Activated CD8-positive, alpha-beta T cell treated with anti-CD3 and anti-CD28 coated beads, Interleukin-2, amount 10 ng/mL, durations not matched to agents 7 days and 5 days (primary cell): Measurements from ENCODE around the gene SLC29A4. TPM values are rescaled to one million over a fixed set of nuclear protein-coding genes. Genes with fewer than 3 reads are reported as not detected.
"Not testable (repeated sequence)": the region's sequence is repeated elsewhere in the genome, so short reads cannot be mapped to it uniquely, and the experiment has no call there.

ENCODE experiments used
- ATAC-seq: fragments of 150-1000 bp; cut with Tn5 transposase; one replicate; pipeline ENCODE4 v1.10.0; 2021; ENCODE audit warnings: moderate library complexity
- CTCF ChIA-PET: fragments of 350-600 bp; sonication (Branson Sonifier 250); formaldehyde crosslinking; loops from one replicate; lab custom pipeline; 2021; ENCODE audit warnings: antibody characterized with exemption; lab: Charles Lee
- POLR2A ChIA-PET: fragments of 350-600 bp; sonication (Branson Sonifier 250); formaldehyde crosslinking; loops from one replicate; lab custom pipeline; 2021; ENCODE audit warnings: antibody characterized with exemption; lab: Charles Lee
- DNase-seq: peaks from one replicate; pipeline ENCODE4 v3.0.0-alpha.2; 2020
- H3K27ac Mint-ChIP-seq: one replicate; pipeline ENCODE4 v1.8.0; 2021; ENCODE audit warnings: mild to moderate bottlenecking, mixed read lengths
- H3K27me3 Mint-ChIP-seq: one replicate; pipeline ENCODE4 v1.8.0; 2021; ENCODE audit warnings: low read depth, mixed read lengths
- H3K36me3 Mint-ChIP-seq: one replicate; pipeline ENCODE4 v1.8.0; 2021; ENCODE audit warnings: low read depth, mixed read lengths
- H3K4me1 Mint-ChIP-seq: one replicate; pipeline ENCODE4 v1.8.0; 2021; ENCODE audit warnings: low read depth, mixed read lengths
- H3K4me3 Mint-ChIP-seq: one replicate; pipeline ENCODE4 v1.8.0; 2021; ENCODE audit warnings: mild to moderate bottlenecking, mixed read lengths
- H3K9me3 Mint-ChIP-seq: one replicate; pipeline ENCODE4 v1.8.0; 2022; ENCODE audit warnings: mixed read lengths; ENCODE audit not compliant: insufficient read depth
- total RNA-seq, 2 experiments: library from RNA; stranded (reverse); gene quantifications; one replicate each; pipeline ENCODE4 v1.2.3, GENCODE V29; 2021

The SLC29A4 gene
- total RNA-seq, 2 experiments from 2014 or later = 0.42 TPM

DNA sequence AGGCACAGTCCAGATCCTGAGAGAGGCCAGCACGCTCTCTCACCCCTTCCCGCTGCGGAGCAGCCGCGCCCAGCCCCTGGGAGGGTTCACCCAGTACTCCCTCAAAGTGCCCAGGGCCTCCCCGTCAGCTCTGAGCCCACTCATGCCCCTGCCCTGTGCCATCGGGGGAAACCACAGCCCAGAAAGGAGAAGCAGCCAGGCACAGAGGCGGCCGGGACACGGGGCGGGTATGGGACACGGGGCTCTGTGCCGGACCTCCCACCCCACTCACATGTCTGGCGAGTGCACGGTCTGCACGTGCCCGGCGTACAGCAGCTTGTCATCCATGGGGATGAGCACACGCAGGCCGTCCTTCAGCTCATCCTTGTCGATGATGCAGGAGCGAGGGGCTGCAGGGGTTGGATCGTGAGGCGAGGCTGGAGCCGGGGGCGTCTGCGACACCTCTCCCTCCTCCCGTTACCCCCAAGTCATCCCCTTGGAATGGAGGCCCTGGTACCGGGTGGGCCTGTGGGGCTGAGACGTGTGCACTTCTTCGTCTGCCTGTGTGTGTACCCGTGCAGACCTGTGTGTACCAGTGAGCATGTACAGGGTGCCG is 38.2 kb downstream of the SLC29A4 start:
- ChIA-PET POLR2A (no interaction called here), CTCF (no interaction called here)
- Mint-ChIP-seq H3K27ac (no peak overlapping the region), H3K9me3 (peaks cover 16% of the 10 kb centered on the region), H3K4me1 (no peaks in the 10 kb centered on the region), H3K27me3 (no peaks in the 10 kb centered on the region), H3K4me3 (no peak overlapping the region), H3K36me3 (peaks cover 55% of the 10 kb centered on the region)
- DNase-seq (no peak), ATAC-seq (no peak)

DNA sequence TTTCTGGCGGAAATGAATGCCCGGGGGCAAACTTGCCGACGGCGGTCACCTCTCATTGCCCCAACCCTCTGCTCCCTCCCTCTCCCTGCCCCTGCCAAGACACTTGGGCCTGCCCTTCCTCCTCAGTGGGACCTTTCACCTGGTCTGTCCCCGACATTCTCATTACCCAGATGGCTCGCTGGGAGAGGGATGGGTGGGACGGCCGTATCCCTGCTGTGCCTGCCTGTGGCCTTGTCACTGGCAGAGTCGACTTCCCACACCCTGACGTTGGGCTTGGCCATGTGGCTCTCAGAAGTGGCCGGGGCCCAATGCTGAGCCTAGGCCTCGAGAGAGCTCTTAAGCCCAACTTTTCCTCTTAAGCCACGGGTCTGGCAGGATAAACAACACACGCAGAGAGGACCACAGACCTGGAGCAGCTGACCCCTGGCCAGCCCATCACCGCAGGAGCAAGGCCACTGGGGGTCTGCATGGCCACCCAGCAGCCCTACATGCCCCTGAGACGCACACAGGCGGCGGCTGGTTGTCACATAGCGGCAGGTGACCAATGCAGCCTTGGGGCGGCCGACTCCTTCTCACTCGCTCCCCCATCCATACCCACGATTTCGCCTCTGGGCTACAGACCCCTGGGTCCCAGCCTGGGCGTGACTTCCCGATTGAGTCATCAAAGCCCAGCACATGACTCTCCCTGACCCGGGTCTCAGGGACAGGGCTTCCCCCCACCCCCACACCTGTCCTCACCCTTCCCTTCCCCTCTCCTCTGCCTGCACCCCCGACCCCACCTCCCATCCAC is 40.1 kb downstream of the SLC29A4 start:
- Mint-ChIP-seq H3K27me3 (no peaks in the 10 kb centered on the region), H3K27ac (no peak overlapping the region), H3K36me3 (peaks cover 58% of the 10 kb centered on the region), H3K4me1 (no peaks in the 10 kb centered on the region), H3K4me3 (no peak overlapping the region), H3K9me3 (peaks cover 13% of the 10 kb centered on the region)
- ChIA-PET CTCF (no interaction called here), POLR2A (no interaction called here)
- ATAC-seq = no peak
- no peak for DNase-seq

- ATAC-seq, CTCF ChIA-PET, H3K4me3 Mint-ChIP-seq, DNase-seq, H3K4me1 Mint-ChIP-seq, POLR2A ChIA-PET, H3K27ac Mint-ChIP-seq, H3K27me3 Mint-ChIP-seq, H3K9me3 Mint-ChIP-seq: not testable (repeated sequence)
- H3K36me3 Mint-ChIP-seq = peaks cover 46% of the 10 kb centered on the region
Observed at GRCh38 chr7:5323800-5324781, 41.3 kb downstream of the SLC29A4 start.

DNA sequence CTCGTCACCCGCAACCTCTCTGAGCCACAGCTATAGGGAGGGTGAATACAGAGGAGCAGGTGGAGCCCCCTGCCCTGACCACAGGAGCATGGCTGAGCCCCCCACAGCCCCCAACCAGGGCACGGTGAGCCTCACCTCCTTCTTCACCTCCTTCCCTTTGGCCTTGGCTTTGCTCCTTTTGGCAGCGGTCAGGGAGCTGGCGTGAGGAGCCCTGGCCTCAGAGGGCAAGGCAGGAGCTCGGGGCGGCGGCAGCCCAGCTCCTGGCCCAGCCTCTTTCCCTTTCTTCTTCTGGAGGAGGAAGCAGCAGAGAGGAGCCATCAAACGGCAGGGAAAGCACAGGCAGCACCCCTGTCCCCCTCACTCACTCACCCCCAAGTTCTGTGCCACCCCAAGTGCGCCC is 42.2 kb downstream of the SLC29A4 start:
- no peaks in the 10 kb centered on the region for H3K9me3 Mint-ChIP-seq
- H3K27ac Mint-ChIP-seq = no peak overlapping the region
- H3K36me3 Mint-ChIP-seq = peaks cover 43% of the 10 kb centered on the region
- ATAC-seq (no peak), DNase-seq (no peak)
- H3K27me3 Mint-ChIP-seq = no peaks in the 10 kb centered on the region
- H3K4me3 Mint-ChIP-seq = no peak overlapping the region
- H3K4me1 Mint-ChIP-seq = no peaks in the 10 kb centered on the region
- CTCF ChIA-PET = no interaction called here
- POLR2A ChIA-PET = no interaction called here

- Mint-ChIP-seq H3K4me3 (no peak overlapping the region), H3K9me3 (no peaks in the 10 kb centered on the region), H3K27ac (no peak overlapping the region), H3K36me3 (peaks cover 49% of the 10 kb centered on the region), H3K4me1 (peaks cover 17% of the 10 kb centered on the region), H3K27me3 (no peaks in the 10 kb centered on the region)
- ChIA-PET POLR2A (no interaction called here), CTCF (interaction anchor here (2.0 kb wide), 1 partner anchor 36 kb away, joined by 7 read pairs; no protein-coding TSS in a partner anchor)
- no peak for DNase-seq
- ATAC-seq = no peak
Observed at GRCh38 chr7:5330288-5330687, 47.5 kb downstream of the SLC29A4 start.

- H3K9me3 Mint-ChIP-seq = peaks cover 12% of the 10 kb centered on the region
- DNase-seq (no peak), ATAC-seq (no peak)
- peaks cover 59% of the 10 kb centered on the region for H3K36me3 Mint-ChIP-seq
- H3K4me1 Mint-ChIP-seq = peaks cover 17% of the 10 kb centered on the region
- no peak overlapping the region for H3K4me3 Mint-ChIP-seq
- H3K27me3 Mint-ChIP-seq = no peaks in the 10 kb centered on the region
- no peak overlapping the region for H3K27ac Mint-ChIP-seq
- ChIA-PET CTCF (no interaction called here), POLR2A (no interaction called here)
Observed at GRCh38 chr7:5332579-5332978, 49.8 kb downstream of the SLC29A4 start.

- POLR2A ChIA-PET = no interaction called here
- CTCF ChIA-PET = no interaction called here
- H3K4me1 Mint-ChIP-seq = peaks cover 17% of the 10 kb centered on the region
Observed at GRCh38 chr7:5333121-5334045, 50.6 kb downstream of the SLC29A4 start.

GRCh38 chr7:5334671-5335070 is 51.9 kb downstream of the SLC29A4 start:
- no peaks in the 10 kb centered on the region for H3K27me3 Mint-ChIP-seq
- ChIA-PET POLR2A (no interaction called here), CTCF (no interaction called here)
- H3K36me3 Mint-ChIP-seq = peaks cover 66% of the 10 kb centered on the region
- H3K27ac Mint-ChIP-seq = no peak overlapping the region
- DNase-seq = no peak
- H3K9me3 Mint-ChIP-seq = peaks cover 12% of the 10 kb centered on the region
- H3K4me1 Mint-ChIP-seq = peaks cover 17% of the 10 kb centered on the region
- ATAC-seq = no peak
- H3K4me3 Mint-ChIP-seq = no peak overlapping the region

More at GRCh38 chr7:5333121-5334045, 50.6 kb downstream of the SLC29A4 start:
- Mint-ChIP-seq H3K27ac (no peak overlapping the region), H3K36me3 (peaks cover 63% of the 10 kb centered on the region), H3K4me3 (no peak overlapping the region), H3K27me3 (no peaks in the 10 kb centered on the region), H3K9me3 (peaks cover 12% of the 10 kb centered on the region)
- DNase-seq (no peak), ATAC-seq (no peak)

- peaks cover 66% of the 10 kb centered on the region for H3K36me3 Mint-ChIP-seq
- peaks cover 12% of the 10 kb centered on the region for H3K9me3 Mint-ChIP-seq
- H3K4me1 Mint-ChIP-seq = peaks cover 11% of the 10 kb centered on the region
- ATAC-seq = no peak
- H3K4me3 Mint-ChIP-seq = no peak overlapping the region
- DNase-seq = no peak
- no peak overlapping the region for H3K27ac Mint-ChIP-seq
- H3K27me3 Mint-ChIP-seq = no peaks in the 10 kb centered on the region
- ChIA-PET CTCF (no interaction called here), POLR2A (no interaction called here)
Observed at GRCh38 chr7:5337047-5337446, 54.3 kb downstream of the SLC29A4 start.

DNA sequence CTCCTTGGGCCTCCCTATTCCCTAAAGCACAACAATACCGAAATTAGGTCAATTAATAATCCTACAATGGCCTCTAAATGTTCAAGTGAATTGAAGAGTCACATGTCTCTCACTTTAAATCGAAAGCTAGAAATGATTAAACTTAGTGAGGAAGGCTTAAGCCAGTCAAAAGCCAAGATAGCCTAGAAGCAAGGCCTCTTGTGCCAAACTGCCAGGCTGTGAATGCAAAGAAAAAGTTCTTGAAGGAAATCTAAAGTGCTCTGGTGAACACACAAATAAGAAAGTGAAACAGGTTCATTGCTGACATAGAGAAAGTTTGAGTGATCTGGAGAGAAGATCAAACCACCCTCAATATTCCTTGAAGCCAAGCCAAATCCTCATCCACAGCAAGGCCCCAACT is 57.2 kb downstream of the SLC29A4 start:
- ATAC-seq (no peak), DNase-seq (no peak)
- H3K27ac Mint-ChIP-seq = no peak overlapping the region
- H3K4me1 Mint-ChIP-seq = peaks cover 6% of the 10 kb centered on the region
- POLR2A ChIA-PET = no interaction called here
- CTCF ChIA-PET = no interaction called here
- peaks cover 22% of the 10 kb centered on the region for H3K9me3 Mint-ChIP-seq
- H3K27me3 Mint-ChIP-seq = no peaks in the 10 kb centered on the region
- no peak overlapping the region for H3K4me3 Mint-ChIP-seq
- peaks cover 78% of the 10 kb centered on the region for H3K36me3 Mint-ChIP-seq

GRCh38 chr7:5342631-5343030 is 59.9 kb downstream of the SLC29A4 start:
- ChIA-PET POLR2A (no interaction called here), CTCF (no interaction called here)
- no peaks in the 10 kb centered on the region for H3K27me3 Mint-ChIP-seq
- H3K9me3 Mint-ChIP-seq = peaks cover 10% of the 10 kb centered on the region
- ATAC-seq (no peak), DNase-seq (no peak)
- peaks cover 70% of the 10 kb centered on the region for H3K36me3 Mint-ChIP-seq
- no peak overlapping the region for H3K4me3 Mint-ChIP-seq
- H3K4me1 Mint-ChIP-seq = peaks cover 6% of the 10 kb centered on the region
- no peak overlapping the region for H3K27ac Mint-ChIP-seq
